ENCODE measurements around the gene IGSF5. TPM values are rescaled to one million over a fixed set of nuclear protein-coding genes. Genes with fewer than 3 reads are reported as not detected.

The IGSF5 gene
- total RNA-seq, 2 donors from 2014 or later = 1.7 TPM; not detected in 1

DNA sequence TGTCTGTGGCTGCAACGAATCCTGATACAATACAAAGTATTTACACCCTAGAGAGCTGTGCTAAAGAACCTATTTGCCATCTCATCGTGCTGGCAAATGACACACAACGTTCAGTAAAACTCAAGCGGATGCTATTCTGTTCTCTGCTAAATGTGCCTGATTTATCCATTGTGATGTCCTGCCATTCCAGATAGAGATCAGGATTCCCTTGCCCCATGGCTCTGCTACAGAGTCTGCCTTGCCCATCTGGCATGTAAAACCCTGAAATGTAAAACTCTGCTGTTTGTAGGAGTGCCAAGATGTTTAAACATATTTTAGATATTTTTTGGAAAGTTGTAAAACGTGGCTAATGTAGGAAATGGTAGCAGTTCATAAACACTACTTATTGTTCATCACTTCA, 20.0 kb upstream of the IGSF5 start:
- Histone ChIP-seq H3K27ac (no peak overlapping the region), H3K9me3 (no peaks in the 10 kb centered on the region), H3K27me3 (replicated peaks; ENCODE audit: insufficient read depth) (no peaks in the 10 kb centered on the region), H3K4me1 (replicated peaks) (no peaks in the 10 kb centered on the region), H3K36me3 (no peaks in the 10 kb centered on the region), H3K4me3 (no peak overlapping the region)
- WGBS = 45% methylated on average over 5 of the region's 5 CpGs
- no peak for DNase-seq (ENCODE audit: low spot score)
- intact Hi-C loops (cut with DNase I) = no loop called here
- TF ChIP-seq POLR2AphosphoS5 (IDR thresholded peaks at IDR 0.05) (no peak), CTCF (IDR thresholded peaks at IDR 0.05) (no peak), POLR2A (IDR thresholded peaks at IDR 0.05) (no peak)

DNA sequence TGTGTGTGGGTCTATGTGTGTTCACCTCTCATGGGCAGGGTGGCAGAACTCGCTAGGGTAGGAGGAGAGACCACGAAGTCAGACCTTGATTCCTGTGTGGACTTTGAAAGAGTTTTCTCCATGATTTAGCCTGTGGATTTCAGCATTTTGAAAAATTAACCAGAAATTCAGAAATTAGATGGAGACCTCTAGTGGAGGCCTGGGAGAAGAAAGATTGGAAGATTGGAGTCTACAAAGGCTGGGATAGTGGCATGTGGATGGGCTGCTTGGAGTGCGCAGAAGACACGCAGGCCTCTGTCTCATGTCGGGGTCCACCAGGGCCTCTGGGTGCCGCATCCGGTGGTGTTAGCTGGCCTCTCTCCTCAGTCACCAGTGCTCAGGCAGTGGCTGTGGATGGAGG, 18.9 kb upstream of the IGSF5 start:
- 100% methylated on average over 7 of the region's 7 CpGs for WGBS
- Histone ChIP-seq H3K4me3 (no peak overlapping the region), H3K27ac (no peak overlapping the region), H3K36me3 (no peaks in the 10 kb centered on the region), H3K9me3 (no peaks in the 10 kb centered on the region), H3K4me1 (replicated peaks) (no peaks in the 10 kb centered on the region), H3K27me3 (replicated peaks; ENCODE audit: insufficient read depth) (no peaks in the 10 kb centered on the region)
- DNase-seq (ENCODE audit: low spot score) = no peak
- TF ChIP-seq POLR2AphosphoS5 (IDR thresholded peaks at IDR 0.05) (no peak), CTCF (IDR thresholded peaks at IDR 0.05) (no peak), POLR2A (IDR thresholded peaks at IDR 0.05) (no peak)
- intact Hi-C loops (cut with DNase I) = no loop called here

DNA sequence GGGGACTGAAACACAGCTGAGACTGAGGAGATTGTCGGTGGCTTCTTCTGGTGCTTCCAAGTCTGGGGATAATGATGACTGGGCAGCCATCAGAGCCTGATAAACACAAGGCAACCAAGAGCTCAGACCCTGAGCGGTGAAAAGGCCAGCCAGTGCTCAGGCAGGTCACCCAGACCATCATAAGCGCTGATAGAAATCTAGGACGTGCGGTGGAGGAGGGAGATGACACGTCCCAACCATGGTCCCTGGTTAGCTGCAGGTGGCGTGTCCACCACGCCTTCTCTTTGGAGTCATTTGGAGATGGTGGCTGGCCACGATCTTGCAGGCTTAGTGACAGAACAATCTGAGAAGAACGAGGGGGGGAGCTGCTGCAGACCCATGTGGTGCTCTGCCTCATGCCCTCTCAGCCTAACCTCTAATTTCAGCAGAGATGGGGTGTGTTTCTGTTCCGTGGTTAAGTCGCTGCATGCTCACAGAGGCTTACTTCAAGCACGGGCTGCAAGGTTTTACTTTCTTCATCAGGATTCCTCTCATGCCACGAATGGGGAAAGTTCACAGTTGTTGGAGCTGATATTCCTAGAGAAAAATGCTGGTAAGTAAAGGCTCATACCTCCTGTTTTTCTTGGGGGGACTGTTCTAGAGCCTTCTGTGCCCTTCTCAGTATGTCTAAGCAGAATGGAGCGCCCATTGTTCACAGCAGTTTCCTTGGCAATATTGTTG, 17.4 kb upstream of the IGSF5 start:
- no peak for DNase-seq (ENCODE audit: low spot score)
- Histone ChIP-seq H3K27ac (no peak overlapping the region), H3K36me3 (no peaks in the 10 kb centered on the region), H3K9me3 (no peaks in the 10 kb centered on the region), H3K4me3 (no peak overlapping the region), H3K27me3 (replicated peaks; ENCODE audit: insufficient read depth) (no peaks in the 10 kb centered on the region), H3K4me1 (replicated peaks) (no peaks in the 10 kb centered on the region)
- TF ChIP-seq CTCF (IDR thresholded peaks at IDR 0.05) (no peak), POLR2AphosphoS5 (IDR thresholded peaks at IDR 0.05) (no peak)
- intact Hi-C loops (cut with DNase I) = no loop called here
- WGBS = 90% methylated on average over 15 of the region's 15 CpGs

- Histone ChIP-seq H3K4me1 (replicated peaks) (no peaks in the 10 kb centered on the region), H3K27ac (no peak overlapping the region), H3K9me3 (no peaks in the 10 kb centered on the region), H3K27me3 (replicated peaks; ENCODE audit: insufficient read depth) (no peaks in the 10 kb centered on the region), H3K36me3 (no peaks in the 10 kb centered on the region), H3K4me3 (no peak overlapping the region)
- TF ChIP-seq POLR2AphosphoS5 (IDR thresholded peaks at IDR 0.05) = no peak
- no peak for TF ChIP-seq POLR2A (IDR thresholded peaks at IDR 0.05)
- no peak for TF ChIP-seq CTCF (IDR thresholded peaks at IDR 0.05)
- DNase-seq (ENCODE audit: low spot score) = no peak
- 90% methylated on average over 6 of the region's 6 CpGs for WGBS
- intact Hi-C loops (cut with DNase I) = no loop called here
Observed at GRCh38 chr21:39728341-39728740, 16.6 kb upstream of the IGSF5 start.

DNA sequence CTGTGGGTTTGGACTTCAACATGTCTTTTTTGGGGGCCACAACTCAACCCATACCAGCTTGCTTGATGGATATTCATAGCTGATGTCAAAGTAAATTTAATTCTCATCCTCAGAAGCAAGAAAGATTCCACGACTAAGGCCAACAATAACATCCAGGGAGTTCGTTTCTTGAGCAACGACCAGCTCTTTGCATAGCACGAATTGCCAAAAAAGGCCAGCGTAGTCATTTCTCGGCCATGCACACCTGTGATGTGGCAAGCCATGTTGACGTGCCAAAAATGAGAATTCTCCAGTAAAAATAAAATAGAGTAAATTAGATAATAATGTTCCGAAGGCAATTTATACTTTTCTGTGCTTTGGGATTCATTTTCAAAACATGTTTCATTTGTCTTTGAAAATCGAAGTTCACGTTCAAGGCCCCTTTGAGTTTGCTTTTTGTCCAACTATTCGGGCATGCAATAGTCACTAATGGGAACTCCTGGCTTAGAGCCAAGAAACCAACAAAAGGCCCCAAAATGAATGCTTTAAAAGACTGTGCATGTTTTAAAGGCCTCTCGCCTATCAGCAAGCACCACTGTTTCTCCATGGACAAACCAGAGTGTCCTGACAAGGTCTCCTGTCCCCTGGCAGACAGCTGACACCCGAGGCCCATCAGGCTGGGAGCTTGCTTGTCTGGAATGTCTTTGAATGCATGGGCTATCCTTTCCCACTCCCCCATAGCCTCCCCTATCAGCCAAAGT, 14.4 kb upstream of the IGSF5 start:
- WGBS = 62% methylated on average over 13 of the region's 13 CpGs
- DNase-seq (ENCODE audit: low spot score) = no peak
- TF ChIP-seq POLR2A (IDR thresholded peaks at IDR 0.05) (no peak), POLR2AphosphoS5 (IDR thresholded peaks at IDR 0.05) (no peak), CTCF (IDR thresholded peaks at IDR 0.05) (no peak)

More for the DNA sequence above, 14.4 kb upstream of the IGSF5 start:
- Histone ChIP-seq H3K36me3 (no peaks in the 10 kb centered on the region), H3K4me1 (replicated peaks) (no peaks in the 10 kb centered on the region), H3K4me3 (no peak overlapping the region), H3K9me3 (no peaks in the 10 kb centered on the region), H3K27ac (no peak overlapping the region), H3K27me3 (replicated peaks; ENCODE audit: insufficient read depth) (no peaks in the 10 kb centered on the region)
- intact Hi-C loops (cut with DNase I) = no loop called here
